Common myeloid progenitor, CD34-positive (primary cell): Measurements from ENCODE around the gene MSI2.

ENCODE experiments used
- CTCF ChIA-PET: fragments of 350-600 bp; sonication (Branson Sonifier 250); formaldehyde crosslinking; loops from one replicate; lab custom pipeline; 2021; ENCODE audit warnings: antibody characterized with exemption; lab: Charles Lee
- POLR2A ChIA-PET: fragments of 350-600 bp; sonication (Branson Sonifier 250); formaldehyde crosslinking; loops from one replicate; lab custom pipeline; 2021; ENCODE audit warnings: antibody characterized with exemption; lab: Charles Lee
- DNase-seq, 3 donors: peaks; one replicate each; pipeline versions ENCODE4 v3.0.0 to v3.0.0-alpha.2; 2013
- H3K27ac ChIP-seq, 2 experiments: 1 replicate in 1 of 2; 2 replicates in 1 of 2; pipeline ENCODE4 v1.7.0; 2013; ENCODE audit warnings: inconsistent platforms in 2 of 2, low read length in 2 of 2, mild to moderate bottlenecking in 2 of 2, low read depth in 1 of 2, moderate library complexity in 1 of 2; ENCODE audit not compliant: severe bottlenecking in 2 of 2, insufficient read depth in 1 of 2, poor library complexity in 1 of 2
- H3K27me3 ChIP-seq, 5 experiments: replicated peaks in 2 of 5; 1 replicate in 3 of 5; 2 replicates in 2 of 5; pipeline versions ENCODE4 v1.6.1 to v1.7.0; 2013; ENCODE audit warnings: low read length in 4 of 5, mild to moderate bottlenecking in 2 of 5, moderate library complexity in 2 of 5, inconsistent platforms in 1 of 5; ENCODE audit not compliant: insufficient read depth in 5 of 5, control insufficient read depth in 4 of 5
- H3K36me3 ChIP-seq, 4 experiments: 1 replicate in 2 of 4; 2 replicates in 2 of 4; pipeline versions ENCODE4 v1.6.1 to v1.7.0; 2013; ENCODE audit warnings: low read length in 3 of 4, control low read depth in 1 of 4, mild to moderate bottlenecking in 1 of 4; ENCODE audit not compliant: control insufficient read depth in 4 of 4, insufficient read depth in 4 of 4
- H3K4me1 ChIP-seq, 4 experiments: 1 replicate in 3 of 4; 2 replicates in 1 of 4; pipeline versions ENCODE4 v1.6.1 to v1.7.1; 2013; ENCODE audit warnings: low read length in 3 of 4, mild to moderate bottlenecking in 3 of 4, control low read depth in 1 of 4, inconsistent platforms in 1 of 4, moderate library complexity in 1 of 4; ENCODE audit not compliant: control insufficient read depth in 4 of 4, insufficient read depth in 4 of 4; ENCODE audit errors: control extremely low read depth in 1 of 4
- H3K4me3 ChIP-seq, 7 experiments: 1 replicate in 4 of 7; 2 replicates in 3 of 7; pipeline versions ENCODE4 v1.5.1 to v1.7.0; 2013; ENCODE audit warnings: mild to moderate bottlenecking in 7 of 7, low read length in 6 of 7, moderate library complexity in 6 of 7, inconsistent platforms in 2 of 7, low read depth in 2 of 7, control low read depth in 1 of 7; ENCODE audit not compliant: insufficient read depth in 4 of 7, control insufficient read depth in 1 of 7; ENCODE audit errors: extremely low read depth in 1 of 7
- H3K9me3 ChIP-seq, 5 experiments: 1 replicate in 4 of 5; 2 replicates in 1 of 5; pipeline versions ENCODE4 v1.6.1 to v1.7.1; 2013; ENCODE audit warnings: low read length in 4 of 5, mild to moderate bottlenecking in 2 of 5, inconsistent platforms in 1 of 5, low read depth in 1 of 5, moderate library complexity in 1 of 5; ENCODE audit not compliant: control insufficient read depth in 4 of 5, insufficient read depth in 2 of 5; ENCODE audit errors: control extremely low read depth in 1 of 5
- WGBS: methylation state at CpG from one replicate; pipeline ENCODE4 v1.1.5; 2013; ENCODE audit not compliant: insufficient coverage; 5-methylcytosine and 5-hydroxymethylcytosine counted together

Gene MSI2

GRCh38 chr17:57340160-57340981, 84.0 kb downstream of the MSI2 start:
- CTCF ChIA-PET, result no interaction called here
- WGBS, result 96% methylated on average over 5 of the region's 8 CpGs

GRCh38 chr17:57341611-57342540, 85.6 kb downstream of the MSI2 start:
- H3K4me3 ChIP-seq, result no peak overlapping the region
- H3K9me3 ChIP-seq, result no peaks in the 10 kb centered on the region
- DNase-seq, result no peak
- 82% methylated on average over 8 of the region's 9 CpGs for WGBS
- peaks cover 2 to 71% (median 48%) of the 10 kb centered on the region in 4 experiments for H3K4me1 ChIP-seq
- H3K27ac ChIP-seq, result no peak overlapping the region
- CTCF ChIA-PET, result interaction anchor here (0.8 to 1.7 kb wide), 3 partner anchors 15 to 90 kb away, joined by 3 to 8 read pairs (median 3); no protein-coding TSS in a partner anchor
- no peaks in the 10 kb centered on the region for H3K27me3 ChIP-seq
- POLR2A ChIA-PET, result interaction anchor here (0.5 kb wide), 1 partner anchor 30 kb away, joined by 3 read pairs; no protein-coding TSS in a partner anchor
- peaks cover 5 to 60% (median 27%) of the 10 kb centered on the region in 4 experiments for H3K36me3 ChIP-seq

More at GRCh38 chr17:57340160-57340981, 84.0 kb downstream of the MSI2 start:
- H3K4me3 ChIP-seq, result peak overlapping the region in 1 of 7 experiments; percentile 10
- no peaks in the 10 kb centered on the region for H3K27me3 ChIP-seq
- DNase-seq, result peak in 2 of 3 donors; percentile 35 to 38
- H3K27ac ChIP-seq, result no peak overlapping the region
- no peaks in the 10 kb centered on the region for H3K9me3 ChIP-seq
- POLR2A ChIA-PET, result no interaction called here
- H3K4me1 ChIP-seq, result peaks cover 2 to 64% (median 47%) of the 10 kb centered on the region in 4 experiments
- peaks cover 3 to 70% (median 35%) of the 10 kb centered on the region in 4 experiments for H3K36me3 ChIP-seq

GRCh38 chr17:57342963-57343589, 86.8 kb downstream of the MSI2 start:
- DNase-seq, result no peak
- Histone ChIP-seq H3K4me1 (peaks cover 2 to 70% (median 42%) of the 10 kb centered on the region in 4 experiments), H3K27ac (no peak overlapping the region), H3K9me3 (no peaks in the 10 kb centered on the region), H3K36me3 (peaks cover 5 to 67% (median 30%) of the 10 kb centered on the region in 4 experiments), H3K4me3 (no peak overlapping the region), H3K27me3 (no peaks in the 10 kb centered on the region)
- 89% methylated on average over 3 of the region's 4 CpGs for WGBS
- ChIA-PET POLR2A (no interaction called here), CTCF (interaction anchor here (0.6 to 1.7 kb wide), 4 partner anchors 14 to 89 kb away, joined by 3 to 8 read pairs (median 4); no protein-coding TSS in a partner anchor)

GRCh38 chr17:57343717-57344116, 87.4 kb downstream of the MSI2 start:
- ChIA-PET POLR2A (no interaction called here), CTCF (interaction anchor here (1.6 kb wide), 1 partner anchor 22 kb away, joined by 3 read pairs; no protein-coding TSS in a partner anchor)
- 80% methylated on average over 1 of the region's 5 CpGs for WGBS

GRCh38 chr17:57344261-57344660, 87.9 kb downstream of the MSI2 start:
- no peak overlapping the region for H3K27ac ChIP-seq
- WGBS, result 100% methylated on average over 2 of the region's 4 CpGs
- CTCF ChIA-PET, result interaction anchor here (1.6 kb wide), 1 partner anchor 21 kb away, joined by 3 read pairs; no protein-coding TSS in a partner anchor
- POLR2A ChIA-PET, result no interaction called here
- H3K27me3 ChIP-seq, result no peaks in the 10 kb centered on the region
- no peaks in the 10 kb centered on the region for H3K9me3 ChIP-seq
- no peak overlapping the region for H3K4me3 ChIP-seq
- H3K4me1 ChIP-seq, result peaks cover 0 to 69% (median 35%) of the 10 kb centered on the region in 4 experiments
- DNase-seq, result no peak
- peaks cover 5 to 76% (median 34%) of the 10 kb centered on the region in 4 experiments for H3K36me3 ChIP-seq

More at GRCh38 chr17:57343717-57344116, 87.4 kb downstream of the MSI2 start:
- no peaks in the 10 kb centered on the region for H3K9me3 ChIP-seq
- peaks cover 5 to 74% (median 33%) of the 10 kb centered on the region in 4 experiments for H3K36me3 ChIP-seq
- H3K27ac ChIP-seq, result no peak overlapping the region
- no peaks in the 10 kb centered on the region for H3K27me3 ChIP-seq
- H3K4me1 ChIP-seq, result peaks cover 2 to 70% (median 39%) of the 10 kb centered on the region in 4 experiments
- DNase-seq, result no peak
- no peak overlapping the region for H3K4me3 ChIP-seq

GRCh38 chr17:57349541-57350247, 93.4 kb downstream of the MSI2 start:
- DNase-seq, result peak in 2 of 3 donors; percentile 28 to 36
- no peak overlapping the region for H3K4me3 ChIP-seq
- peaks cover 1 to 79% (median 33%) of the 10 kb centered on the region in 4 experiments for H3K4me1 ChIP-seq
- no peaks in the 10 kb centered on the region for H3K9me3 ChIP-seq
- H3K27ac ChIP-seq, result no peak overlapping the region
- peaks cover 4 to 68% (median 38%) of the 10 kb centered on the region in 4 experiments for H3K36me3 ChIP-seq
- no CpG with 5 or more reads among the region's 3 CpGs for WGBS
- POLR2A ChIA-PET, result interaction anchor here (0.6 to 1.2 kb wide), 2 partner anchors 30 to 45 kb away, joined by 3 read pairs; no protein-coding TSS in a partner anchor
- no peaks in the 10 kb centered on the region for H3K27me3 ChIP-seq
- CTCF ChIA-PET, result interaction anchor here (0.7 to 1.6 kb wide), 5 partner anchors 10 to 78 kb away, joined by 3 to 5 read pairs (median 3); no protein-coding TSS in a partner anchor
